Cardiac fibroblast (primary cell): ENCODE measurements around the gene NHSL2.

ENCODE experiments used
- DNase-seq, 2 donors: peaks; one replicate each; pipeline versions ENCODE4 v3.0.0 to v3.0.0-alpha.2; 2010; ENCODE audit warnings: low read depth in 2 of 2
- H3K4me3 ChIP-seq, 2 donors: replicated peaks in 1 of 2; 1 replicate in 1 of 2; 2 replicates in 1 of 2; pipeline ENCODE4 v1.5.1; 2011; ENCODE audit warnings: low read depth in 2 of 2, low read length in 2 of 2, mild to moderate bottlenecking in 2 of 2, moderate library complexity in 1 of 2
- TF ChIP-seq, protein P1 (sequence below): IDR thresholded peaks from one replicate; pipeline ENCODE4 v1.5.1; 2011; ENCODE audit warnings: low read depth, mild to moderate bottlenecking, low read length, inconsistent platforms

The NHSL2 gene

GRCh38 chrX:71923516-71923915, 12.9 kb downstream of the NHSL2 start:
- no peak for DNase-seq
- TF ChIP-seq, protein P1, sequence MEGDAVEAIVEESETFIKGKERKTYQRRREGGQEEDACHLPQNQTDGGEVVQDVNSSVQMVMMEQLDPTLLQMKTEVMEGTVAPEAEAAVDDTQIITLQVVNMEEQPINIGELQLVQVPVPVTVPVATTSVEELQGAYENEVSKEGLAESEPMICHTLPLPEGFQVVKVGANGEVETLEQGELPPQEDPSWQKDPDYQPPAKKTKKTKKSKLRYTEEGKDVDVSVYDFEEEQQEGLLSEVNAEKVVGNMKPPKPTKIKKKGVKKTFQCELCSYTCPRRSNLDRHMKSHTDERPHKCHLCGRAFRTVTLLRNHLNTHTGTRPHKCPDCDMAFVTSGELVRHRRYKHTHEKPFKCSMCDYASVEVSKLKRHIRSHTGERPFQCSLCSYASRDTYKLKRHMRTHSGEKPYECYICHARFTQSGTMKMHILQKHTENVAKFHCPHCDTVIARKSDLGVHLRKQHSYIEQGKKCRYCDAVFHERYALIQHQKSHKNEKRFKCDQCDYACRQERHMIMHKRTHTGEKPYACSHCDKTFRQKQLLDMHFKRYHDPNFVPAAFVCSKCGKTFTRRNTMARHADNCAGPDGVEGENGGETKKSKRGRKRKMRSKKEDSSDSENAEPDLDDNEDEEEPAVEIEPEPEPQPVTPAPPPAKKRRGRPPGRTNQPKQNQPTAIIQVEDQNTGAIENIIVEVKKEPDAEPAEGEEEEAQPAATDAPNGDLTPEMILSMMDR: no peak
- H3K4me3 ChIP-seq: no peak overlapping the region

DNA sequence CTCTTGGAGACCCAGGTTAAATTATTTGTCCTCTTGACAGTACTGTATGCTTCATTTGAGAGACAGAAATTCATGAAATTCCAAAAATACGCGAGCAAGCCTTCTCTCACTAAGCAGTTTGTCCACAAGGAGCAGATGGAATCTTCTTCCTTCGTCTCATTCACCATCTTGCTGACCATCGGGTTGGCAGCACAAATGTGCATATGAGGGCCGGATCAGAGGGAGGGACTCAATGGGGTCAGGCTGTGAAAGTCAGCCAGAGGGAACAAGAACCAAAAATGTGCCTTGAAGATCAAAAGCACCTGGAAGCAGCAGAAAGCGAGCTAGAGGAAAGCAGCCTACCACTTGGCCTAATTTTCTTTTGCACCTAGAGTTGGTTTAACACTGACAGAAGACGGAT, 16.4 kb downstream of the NHSL2 start:
- H3K4me3 ChIP-seq: no peak overlapping the region
- no peak for DNase-seq

DNA sequence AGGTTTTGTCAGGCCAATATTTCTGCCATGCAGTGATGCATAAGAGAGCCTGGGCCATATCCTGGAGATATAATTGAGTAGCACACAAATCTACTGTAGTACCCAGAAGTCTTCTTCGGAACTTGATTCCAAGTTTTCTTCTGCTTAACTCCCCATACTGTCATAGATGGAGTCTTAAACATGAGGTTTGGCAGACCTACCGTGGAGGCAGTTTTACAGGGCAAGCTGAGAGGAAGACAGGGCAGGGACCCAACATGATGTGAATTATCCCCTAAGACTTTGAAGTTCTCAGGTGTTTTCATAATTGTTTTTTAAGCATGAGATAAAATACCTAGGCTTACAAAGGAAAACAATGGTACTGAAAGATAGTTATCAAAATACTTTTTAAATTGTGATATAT, 18.2 kb downstream of the NHSL2 start:
- TF ChIP-seq, protein P1: no peak
- DNase-seq: no peak
- H3K4me3 ChIP-seq: no peak overlapping the region

More for the DNA sequence above, 16.4 kb downstream of the NHSL2 start:
- TF ChIP-seq, protein P1: no peak

DNA sequence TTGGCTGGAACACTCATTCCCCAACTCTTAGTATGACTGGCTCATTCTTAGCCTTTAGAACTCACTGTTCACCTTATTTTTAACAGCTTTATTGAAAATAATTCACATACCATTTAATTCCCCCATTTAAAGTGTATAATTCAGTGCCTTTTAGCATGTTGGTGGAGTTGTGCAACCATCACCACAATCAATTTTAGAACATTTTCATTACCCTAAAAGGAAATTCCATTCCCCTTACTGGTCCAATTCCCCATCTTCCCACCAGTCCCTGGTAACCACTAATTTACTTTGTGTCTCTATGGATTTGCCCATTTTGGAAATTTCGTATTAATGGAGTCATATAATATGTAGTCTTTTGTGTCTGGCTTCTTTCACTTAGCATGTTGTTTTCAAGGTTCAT, 19.7 kb downstream of the NHSL2 start:
- DNase-seq: peak; percentile 36 to 37
- TF ChIP-seq, protein P1: no peak
- H3K4me3 ChIP-seq: no peak overlapping the region

DNA sequence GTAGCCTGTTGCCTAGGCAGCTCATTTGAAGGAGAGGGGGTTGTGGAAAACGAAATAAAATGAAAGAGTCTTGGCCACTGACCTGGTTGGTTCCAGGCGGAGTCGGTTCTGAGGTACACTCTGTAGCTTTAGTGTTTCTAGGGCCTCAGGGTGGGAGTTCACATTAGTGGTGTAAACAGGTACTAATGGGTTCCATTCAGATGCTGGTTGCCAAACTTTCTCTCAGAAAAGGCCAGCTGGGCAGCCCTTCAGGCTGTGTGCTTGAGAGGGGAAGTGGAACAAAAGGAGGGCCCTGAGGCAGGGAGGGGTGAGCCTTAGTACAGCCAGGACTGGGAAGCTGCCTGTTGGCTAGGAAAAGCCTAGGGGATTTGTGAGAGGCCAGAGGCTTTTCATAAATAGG, 24.8 kb downstream of the NHSL2 start:
- TF ChIP-seq, protein P1: no peak
- no peak overlapping the region for H3K4me3 ChIP-seq
- no peak for DNase-seq

GRCh38 chrX:71936632-71937031, 26.0 kb downstream of the NHSL2 start:
- no peak for DNase-seq
- TF ChIP-seq, protein P1: no peak
- no peak overlapping the region for H3K4me3 ChIP-seq

DNA sequence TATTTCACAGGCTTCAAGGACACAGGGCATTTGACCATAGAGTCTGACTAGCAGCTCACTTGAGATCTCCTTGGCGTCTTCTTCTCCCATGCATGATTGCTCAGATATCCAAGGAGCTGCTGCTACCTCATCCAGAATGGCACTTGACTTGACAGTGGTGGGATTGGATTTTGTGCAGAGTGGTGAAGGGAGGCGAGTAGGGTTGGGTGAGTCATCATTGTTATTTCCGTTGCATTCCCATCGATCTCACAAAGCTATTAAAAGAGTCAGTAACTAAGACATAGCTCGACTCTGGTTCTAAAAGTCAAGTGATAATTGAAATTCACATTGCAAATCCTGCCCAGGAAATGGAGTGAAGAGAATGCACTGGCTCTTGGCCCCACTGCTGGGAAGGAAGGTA, 27.7 kb downstream of the NHSL2 start:
- no peak for DNase-seq
- no peak overlapping the region for H3K4me3 ChIP-seq
- TF ChIP-seq, protein P1: no peak
